WERI-Rb-1 (cell line): ENCODE results near the gene FBXO45.
A peak's percentile ranks its signal among the peaks of the same experiment; 100 is the strongest.

Source experiments
- DNase-seq: peaks from one replicate; pipeline ENCODE4 v3.0.0-alpha.2; 2020
- H3K27ac ChIP-seq: fragments of 250-450 bp; sonication (Bioruptor Pico); 2 replicates; pipeline ENCODE4 v1.5.1; 2020; ENCODE audit warnings: mild to moderate bottlenecking, moderate library complexity
- H3K27me3 ChIP-seq: fragments of 250-450 bp; sonication (Bioruptor Pico); 2 replicates; pipeline ENCODE4 v1.5.1; 2021; ENCODE audit warnings: mild to moderate bottlenecking, low read depth, moderate library complexity; ENCODE audit not compliant: insufficient read depth, severe bottlenecking
- H3K36me3 ChIP-seq: fragments of 250-450 bp; sonication (Bioruptor Pico); 2 replicates; pipeline ENCODE4 v1.5.1; 2020; ENCODE audit warnings: mild to moderate bottlenecking, moderate library complexity
- H3K4me3 ChIP-seq: 2 replicates; pipeline ENCODE4 v1.5.1; 2011; ENCODE audit warnings: low read depth, mild to moderate bottlenecking, control low read depth, low read length
- H3K9me3 ChIP-seq: fragments of 250-450 bp; sonication (Bioruptor Pico); 2 replicates; pipeline ENCODE4 v1.5.1; 2021; ENCODE audit warnings: mild to moderate bottlenecking, moderate library complexity; ENCODE audit not compliant: severe bottlenecking
- CTCF ChIP-seq: IDR thresholded peaks from 2 replicates; pipeline ENCODE4 v1.5.1; 2011; ENCODE audit warnings: low read depth, mild to moderate bottlenecking, control low read depth, inconsistent platforms, low read length

Gene FBXO45

GRCh38 chr3:196525141-196525540 is 43.3 kb upstream of the FBXO45 start:
- no peaks in the 10 kb centered on the region for H3K9me3 ChIP-seq
- no peak for DNase-seq
- H3K27me3 ChIP-seq: no peaks in the 10 kb centered on the region
- TF ChIP-seq CTCF: no peak
- no peak overlapping the region for H3K27ac ChIP-seq
- H3K4me3 ChIP-seq: no peak overlapping the region
- no peaks in the 10 kb centered on the region for H3K36me3 ChIP-seq

- no peaks in the 10 kb centered on the region for H3K27me3 ChIP-seq
- H3K36me3 ChIP-seq: no peaks in the 10 kb centered on the region
- TF ChIP-seq CTCF: no peak
- no peaks in the 10 kb centered on the region for H3K9me3 ChIP-seq
- no peak overlapping the region for H3K27ac ChIP-seq
- no peak for DNase-seq
- H3K4me3 ChIP-seq: no peak overlapping the region
These were observed 39.7 kb upstream of the FBXO45 start for GRCh38 chr3:196528639-196529233.

- Histone ChIP-seq H3K27ac (no peak overlapping the region), H3K27me3 (no peaks in the 10 kb centered on the region), H3K9me3 (no peaks in the 10 kb centered on the region), H3K4me3 (no peak overlapping the region), H3K36me3 (no peaks in the 10 kb centered on the region)
- no peak for TF ChIP-seq CTCF
- DNase-seq: no peak
These were observed 37.0 kb upstream of the FBXO45 start for GRCh38 chr3:196531418-196531817.

DNA sequence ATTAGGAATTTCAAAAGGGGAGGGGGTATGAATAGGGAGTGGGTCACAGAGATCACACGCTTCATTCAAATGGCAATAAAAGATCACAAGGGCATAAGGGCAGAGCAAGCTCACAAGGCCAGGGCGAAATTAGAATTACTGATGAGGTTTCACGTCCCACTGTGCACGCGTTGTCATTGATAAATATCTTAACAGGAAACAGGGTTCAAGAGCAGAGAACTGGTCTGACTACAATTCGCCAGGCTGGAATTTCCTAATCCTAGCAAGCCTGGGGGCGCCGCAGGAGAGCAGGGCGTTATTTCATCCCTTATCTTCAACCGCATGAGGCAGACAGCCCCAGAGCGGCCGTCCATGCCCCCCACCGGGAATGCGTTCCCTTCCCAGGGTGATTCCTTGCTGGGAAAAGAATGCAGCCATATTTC is 35.2 kb upstream of the FBXO45 start:
- Histone ChIP-seq H3K9me3 (no peaks in the 10 kb centered on the region), H3K4me3 (no peak overlapping the region), H3K27ac (no peak overlapping the region), H3K36me3 (no peaks in the 10 kb centered on the region), H3K27me3 (no peaks in the 10 kb centered on the region)
- no peak for DNase-seq
- no peak for TF ChIP-seq CTCF

- Histone ChIP-seq H3K27ac (no peak overlapping the region), H3K36me3 (no peaks in the 10 kb centered on the region), H3K9me3 (no peaks in the 10 kb centered on the region), H3K4me3 (no peak overlapping the region), H3K27me3 (no peaks in the 10 kb centered on the region)
- DNase-seq: peak; percentile 9
- TF ChIP-seq CTCF: 0 out of 2 replicates have a peak, but pooled peaks have one; percentile 12
These were observed 31.0 kb upstream of the FBXO45 start for GRCh38 chr3:196537319-196537984.
